ENCODE data around the gene PPP4R3B.
A peak's percentile ranks its signal among the peaks of the same experiment; 100 is the strongest.
"Not testable (repeated sequence)": the region's sequence is repeated elsewhere in the genome, so short reads cannot be mapped to it uniquely, and the experiment has no call there.

PPP4R3B gene

DNA sequence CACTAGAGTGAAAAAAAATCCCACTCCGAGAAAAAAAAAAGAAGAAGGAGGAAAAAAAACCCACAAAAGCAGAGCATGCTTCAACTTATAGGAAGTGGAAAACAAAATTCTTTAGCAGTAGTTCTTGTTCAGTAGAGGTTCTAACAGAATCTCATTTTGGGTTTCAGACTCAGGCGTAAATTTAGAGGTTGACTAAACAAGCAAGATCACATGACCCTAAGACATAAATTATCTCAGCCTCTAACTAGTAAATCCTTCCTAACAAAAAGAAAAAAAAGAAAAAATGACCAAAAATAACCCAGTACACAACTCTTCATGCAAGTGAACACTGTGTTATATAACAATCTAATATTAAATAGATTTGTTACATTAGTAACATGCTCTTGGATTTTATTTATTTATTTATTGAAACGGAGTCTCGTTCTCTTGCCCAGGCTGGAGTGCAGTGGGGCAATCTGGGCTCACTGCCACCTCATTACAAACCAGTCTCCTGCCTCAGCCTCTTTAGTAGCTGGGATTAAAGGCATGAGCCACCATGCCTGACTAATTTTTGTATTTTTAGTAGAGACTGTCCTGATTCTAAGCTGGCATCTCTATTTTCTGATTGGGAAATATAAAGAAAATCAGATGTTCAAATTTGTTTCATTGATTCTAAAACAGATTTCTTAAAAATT, 35.4 kb downstream of the PPP4R3B start:
- peak; percentile 16 for DNase-seq (ENCODE audit: low read depth)
- no peak overlapping the region for H3K4me3 ChIP-seq (ENCODE audit: control insufficient read depth, low read depth, low read length)
- TF ChIP-seq, protein P1, sequence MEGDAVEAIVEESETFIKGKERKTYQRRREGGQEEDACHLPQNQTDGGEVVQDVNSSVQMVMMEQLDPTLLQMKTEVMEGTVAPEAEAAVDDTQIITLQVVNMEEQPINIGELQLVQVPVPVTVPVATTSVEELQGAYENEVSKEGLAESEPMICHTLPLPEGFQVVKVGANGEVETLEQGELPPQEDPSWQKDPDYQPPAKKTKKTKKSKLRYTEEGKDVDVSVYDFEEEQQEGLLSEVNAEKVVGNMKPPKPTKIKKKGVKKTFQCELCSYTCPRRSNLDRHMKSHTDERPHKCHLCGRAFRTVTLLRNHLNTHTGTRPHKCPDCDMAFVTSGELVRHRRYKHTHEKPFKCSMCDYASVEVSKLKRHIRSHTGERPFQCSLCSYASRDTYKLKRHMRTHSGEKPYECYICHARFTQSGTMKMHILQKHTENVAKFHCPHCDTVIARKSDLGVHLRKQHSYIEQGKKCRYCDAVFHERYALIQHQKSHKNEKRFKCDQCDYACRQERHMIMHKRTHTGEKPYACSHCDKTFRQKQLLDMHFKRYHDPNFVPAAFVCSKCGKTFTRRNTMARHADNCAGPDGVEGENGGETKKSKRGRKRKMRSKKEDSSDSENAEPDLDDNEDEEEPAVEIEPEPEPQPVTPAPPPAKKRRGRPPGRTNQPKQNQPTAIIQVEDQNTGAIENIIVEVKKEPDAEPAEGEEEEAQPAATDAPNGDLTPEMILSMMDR (IDR thresholded peaks at IDR 0.05; ENCODE audit: control insufficient read depth, insufficient read depth, low read depth, low read length, missing control alignments), result no peak

DNA sequence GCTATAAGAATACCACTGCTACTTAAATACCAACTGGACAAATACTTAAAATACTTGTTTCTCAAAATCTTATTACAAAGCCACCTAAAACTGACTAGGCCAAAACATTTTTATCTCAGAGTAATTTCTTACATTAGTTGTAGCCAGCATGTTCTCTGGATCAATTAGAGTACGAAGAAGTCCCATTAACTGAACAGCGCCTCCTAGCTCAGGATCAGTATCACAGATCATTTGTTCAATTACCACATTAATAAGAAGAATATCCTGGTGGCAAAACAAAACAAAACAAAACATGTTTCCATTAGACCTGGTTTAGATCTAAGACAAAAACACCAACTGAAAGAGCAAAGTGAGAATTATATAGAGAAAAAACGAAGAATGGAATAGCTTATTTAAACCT, 36.0 kb downstream of the PPP4R3B start:
- no peak overlapping the region for H3K4me3 ChIP-seq (ENCODE audit: control insufficient read depth, low read depth, low read length)
- TF ChIP-seq, protein P1 (IDR thresholded peaks at IDR 0.05; ENCODE audit: control insufficient read depth, insufficient read depth, low read depth, low read length, missing control alignments), result peak; percentile 2
- no peak for DNase-seq (ENCODE audit: low read depth)

DNA sequence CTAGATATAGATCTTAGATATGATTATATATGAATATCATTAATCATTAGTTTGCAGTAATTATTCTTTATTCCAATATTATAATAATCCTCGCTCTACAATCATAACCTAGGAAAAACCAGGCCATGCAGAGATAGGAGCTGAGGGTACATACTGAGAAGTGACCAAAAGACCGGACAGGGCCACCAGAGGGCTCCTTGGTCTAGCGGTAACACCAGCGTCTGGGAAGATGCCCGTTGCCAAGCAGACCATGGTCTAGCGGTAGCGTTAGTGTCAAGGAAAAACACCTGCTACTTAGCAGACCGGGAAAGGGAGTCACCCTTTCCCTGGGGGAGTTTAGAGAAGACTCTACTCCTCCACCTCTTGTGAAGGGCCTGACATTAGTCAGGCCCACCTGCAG, 48.4 kb downstream of the PPP4R3B start:
- DNase-seq (ENCODE audit: low read depth); H3K4me3 ChIP-seq (ENCODE audit: control insufficient read depth, low read depth, low read length): not testable (repeated sequence)

DNA sequence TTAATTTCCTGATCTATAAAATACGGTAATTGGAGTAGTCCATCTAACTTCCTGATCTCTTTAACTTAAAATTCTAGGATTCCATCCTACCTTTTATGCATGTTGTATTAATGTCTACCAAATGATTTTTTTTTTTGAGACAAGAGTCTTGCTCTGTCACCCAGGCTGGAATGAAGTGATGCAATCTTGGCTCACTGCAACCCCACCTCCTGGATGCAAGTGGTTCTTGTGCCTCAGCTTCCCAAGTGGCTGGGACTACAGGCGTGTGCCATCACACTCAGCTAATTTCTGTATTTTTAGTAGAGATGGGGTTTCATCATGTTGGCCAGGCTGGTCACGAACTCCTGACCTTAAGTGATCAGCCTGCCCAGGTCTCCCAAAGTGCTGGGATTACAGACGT, 50.1 kb downstream of the PPP4R3B start:
- no peak overlapping the region for H3K4me3 ChIP-seq (ENCODE audit: control insufficient read depth, low read depth, low read length)
- TF ChIP-seq, protein P1 (IDR thresholded peaks at IDR 0.05; ENCODE audit: control insufficient read depth, insufficient read depth, low read depth, low read length, missing control alignments), result no peak
- DNase-seq (ENCODE audit: low read depth), result no peak

DNA sequence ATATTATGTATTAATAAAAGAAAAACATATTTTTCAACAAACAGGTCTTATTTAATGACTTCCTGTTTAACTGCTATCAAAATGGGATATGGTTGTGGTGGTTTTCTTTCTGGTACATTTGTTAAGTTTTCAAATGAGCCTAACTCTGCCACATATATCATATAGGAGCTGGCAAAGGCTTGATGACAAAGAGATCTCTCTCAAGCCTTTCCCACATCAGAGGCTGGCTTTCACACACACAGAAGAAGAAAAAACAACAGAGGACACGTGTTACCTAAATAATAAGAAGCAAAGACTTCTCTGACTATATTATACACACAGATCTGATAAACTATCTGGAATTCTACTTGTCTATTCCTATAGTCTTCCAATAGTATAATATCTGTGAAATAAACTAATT, 51.8 kb downstream of the PPP4R3B start:
- TF ChIP-seq, protein P1 (IDR thresholded peaks at IDR 0.05; ENCODE audit: control insufficient read depth, insufficient read depth, low read depth, low read length, missing control alignments), result no peak
- no peak for DNase-seq (ENCODE audit: low read depth)

DNA sequence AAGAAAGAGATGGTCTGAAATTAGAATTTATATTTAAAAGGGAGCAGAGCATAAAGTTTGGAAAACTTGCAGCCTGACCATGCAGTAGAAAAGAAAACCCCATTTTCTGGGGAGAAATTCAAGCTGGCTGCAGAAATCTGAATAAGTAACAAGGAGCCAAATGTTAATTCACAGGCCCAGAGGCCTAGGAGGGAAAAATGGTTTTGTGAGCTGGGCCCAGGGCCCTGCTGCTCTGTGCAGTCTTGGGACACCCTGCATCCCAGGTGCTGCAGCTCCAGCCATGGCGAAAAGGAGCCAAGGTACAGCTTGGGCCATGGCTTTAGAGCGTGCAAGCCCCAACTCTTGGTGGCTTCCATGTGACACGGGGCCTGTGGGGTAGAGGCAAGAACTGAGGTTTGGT, 56.6 kb downstream of the PPP4R3B start:
- H3K4me3 ChIP-seq (ENCODE audit: control insufficient read depth, low read depth, low read length), result no peak overlapping the region
- DNase-seq (ENCODE audit: low read depth), result no peak
- TF ChIP-seq, protein P1 (IDR thresholded peaks at IDR 0.05; ENCODE audit: control insufficient read depth, insufficient read depth, low read depth, low read length, missing control alignments), result no peak

More for the DNA sequence above, 51.8 kb downstream of the PPP4R3B start:
- no peak overlapping the region for H3K4me3 ChIP-seq (ENCODE audit: control insufficient read depth, low read depth, low read length)

DNA sequence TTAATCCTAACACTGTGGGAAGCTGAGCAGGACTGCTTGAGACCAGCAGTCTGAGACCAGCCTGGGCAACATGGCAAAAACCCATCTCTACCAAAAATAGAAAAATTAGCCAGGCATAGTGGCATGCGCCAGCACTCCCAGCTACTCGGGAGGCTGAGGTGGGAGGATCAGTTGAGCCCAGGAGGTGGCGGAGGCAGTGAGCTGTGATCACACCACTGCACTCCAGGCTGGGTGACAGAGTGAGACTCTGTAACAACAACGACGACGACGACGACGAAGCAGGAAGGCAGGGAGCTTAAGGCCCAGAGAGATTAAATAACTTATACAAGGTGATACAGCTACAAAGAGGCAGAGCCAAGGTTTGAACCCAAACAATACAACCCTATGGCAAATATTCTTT, 60.6 kb downstream of the PPP4R3B start:
- no peak for DNase-seq (ENCODE audit: low read depth)
- no peak overlapping the region for H3K4me3 ChIP-seq (ENCODE audit: control insufficient read depth, low read depth, low read length)
- TF ChIP-seq, protein P1 (IDR thresholded peaks at IDR 0.05; ENCODE audit: control insufficient read depth, insufficient read depth, low read depth, low read length, missing control alignments), result no peak
